ENCODE data around the gene C1QL4. TPM values are rescaled to one million over a fixed set of nuclear protein-coding genes. Genes with fewer than 3 reads are reported as not detected.

The C1QL4 gene
- total and polyA plus RNA-seq, 11 donors, result not detected

- no peak overlapping the region for H3K27ac ChIP-seq
- no peaks in the 10 kb centered on the region for H3K36me3 ChIP-seq
- H3K9me3 ChIP-seq, result no peaks in the 10 kb centered on the region
- no peak for TF ChIP-seq POLR2A (IDR thresholded peaks at IDR 0.05)
- peak in 3 of 12 donors; percentile 5 to 13 (median 10) for TF ChIP-seq CTCF (IDR thresholded peaks at IDR 0.05)
- H3K4me3 ChIP-seq, result no peak overlapping the region
- intact Hi-C loops (cut with DNase I), result no loop called here
- WGBS, 4 donors, result 39 to 54% (median 44%) methylated on average over 4 to 6 of the region's 6 CpGs
- ATAC-seq (peak in 1 of 4 donors; percentile 18), DNase-seq (no peak)
- peaks cover 0 to 33% (median 14%) of the 10 kb centered on the region in 12 donors for H3K4me1 ChIP-seq
- H3K27me3 ChIP-seq, result peaks cover 33 to 81% (median 59%) of the 10 kb centered on the region in 9 donors
These were observed 38.8 kb downstream of the C1QL4 start for GRCh38 chr12:49298160-49298559.

- H3K27me3 ChIP-seq, result peaks cover 33 to 77% (median 59%) of the 10 kb centered on the region in 9 donors
- H3K4me1 ChIP-seq, result peaks cover 0 to 37% (median 17%) of the 10 kb centered on the region in 12 donors
- WGBS, 4 donors, result 13 to 21% (median 16%) methylated on average over 8 of the region's 8 CpGs
- H3K27ac ChIP-seq, result no peak overlapping the region
- no peaks in the 10 kb centered on the region for H3K9me3 ChIP-seq
- DNase-seq (no peak), ATAC-seq (no peak)
- H3K36me3 ChIP-seq, result no peaks in the 10 kb centered on the region
- no peak for TF ChIP-seq CTCF (IDR thresholded peaks at IDR 0.05)
- no peak for TF ChIP-seq POLR2A (IDR thresholded peaks at IDR 0.05)
- H3K4me3 ChIP-seq, result peak overlapping the region in 5 of 12 donors; percentile 8 to 23 (median 10)
- intact Hi-C loops (cut with DNase I), result no loop called here
These were observed 39.3 kb downstream of the C1QL4 start for GRCh38 chr12:49297695-49298060.

- Histone ChIP-seq H3K4me1 (peaks cover 0 to 37% (median 18%) of the 10 kb centered on the region in 12 donors), H3K36me3 (no peaks in the 10 kb centered on the region), H3K27me3 (peaks cover 33 to 71% (median 59%) of the 10 kb centered on the region in 9 donors), H3K9me3 (no peaks in the 10 kb centered on the region), H3K27ac (no peak overlapping the region), H3K4me3 (peak overlapping the region in 9 of 12 donors; percentile 6 to 37 (median 22))
- intact Hi-C loops (cut with DNase I), result no loop called here
- TF ChIP-seq CTCF (IDR thresholded peaks at IDR 0.05), result peak in 3 of 12 donors; percentile 2 to 7 (median 6)
- TF ChIP-seq POLR2A (IDR thresholded peaks at IDR 0.05), result no peak
- DNase-seq, result no peak
- WGBS, 4 donors, result 1 to 11% (median 3%) methylated on average over 22 to 77 of the region's 77 CpGs
- ATAC-seq, result peak in 1 of 4 donors; percentile 12
These were observed 39.9 kb downstream of the C1QL4 start for GRCh38 chr12:49296836-49297694.

GRCh38 chr12:49296034-49296835 is 40.8 kb downstream of the C1QL4 start:
- Histone ChIP-seq H3K9me3 (no peaks in the 10 kb centered on the region), H3K27me3 (peaks cover 33 to 65% (median 52%) of the 10 kb centered on the region in 9 donors), H3K27ac (no peak overlapping the region), H3K4me3 (peak overlapping the region in 3 of 12 donors; percentile 22 to 37 (median 23)), H3K4me1 (peaks cover 0 to 37% (median 18%) of the 10 kb centered on the region in 12 donors), H3K36me3 (no peaks in the 10 kb centered on the region)
- no peak for TF ChIP-seq POLR2A (IDR thresholded peaks at IDR 0.05)
- TF ChIP-seq CTCF (IDR thresholded peaks at IDR 0.05), result peak; percentile 38 to 66 (median 58)
- ATAC-seq, result peak in 1 of 4 donors; percentile 38
- DNase-seq, result peak in 2 of 5 donors; percentile 25 to 73
- 10 to 18% (median 16%) methylated on average over 25 to 54 of the region's 54 CpGs for WGBS, 4 donors
- intact Hi-C loops (cut with DNase I), result no loop called here

Data from heart left ventricle (tissue), 16 donors.